D721Med (cell line): Measurements from ENCODE around the gene NAA16.

Experiments
- DNase-seq: peaks from one replicate; pipeline ENCODE4 v3.0.0; 2011; ENCODE audit warnings: low spot score; ENCODE audit not compliant: insufficient read length
- FAIRE-seq: peaks from 2 replicates; lab custom pipeline; 2011; peaks lifted over from hg19 to GRCh38; lab: Jason Lieb, UNC
- TF ChIP-seq, protein P1 (sequence below): IDR thresholded peaks from 2 replicates; pipeline ENCODE4 v1.5.1; 2012; ENCODE audit warnings: mild to moderate bottlenecking, control low read depth; ENCODE audit not compliant: insufficient read depth; ENCODE audit errors: missing control alignments

NAA16 gene

DNA sequence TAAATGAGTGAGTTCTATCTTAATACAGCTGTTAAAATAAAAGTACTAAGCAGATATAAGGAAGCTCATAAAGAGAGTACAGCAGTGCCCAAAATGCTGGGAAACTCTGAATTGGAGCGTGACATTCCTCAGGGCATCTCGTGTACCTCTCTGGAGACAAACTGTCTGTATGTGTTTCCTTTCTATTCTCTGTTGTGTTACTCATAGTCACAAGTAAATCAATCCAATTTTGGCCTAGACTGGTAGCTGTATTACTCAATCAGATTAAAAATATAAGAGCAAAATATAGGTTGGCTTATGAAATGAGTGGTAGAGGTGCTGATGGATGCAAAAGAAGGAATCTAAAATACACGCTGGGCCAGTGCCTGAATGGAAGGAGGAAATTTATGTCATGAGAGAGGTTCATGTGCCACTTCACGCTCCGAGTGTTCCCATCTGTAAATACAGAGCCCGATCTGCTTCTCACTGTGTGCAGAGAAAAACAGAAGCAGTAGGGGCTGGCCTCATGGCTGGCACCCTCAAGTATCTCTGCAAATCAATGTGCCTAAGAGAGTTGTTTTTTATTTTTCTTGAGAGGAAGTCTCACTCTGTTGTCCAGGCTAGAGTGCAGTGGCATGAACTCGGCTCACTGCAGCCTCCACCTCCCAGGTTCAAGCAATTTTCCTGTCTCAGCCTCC lies 87.6 kb downstream of the NAA16 start:
- TF ChIP-seq, protein P1, sequence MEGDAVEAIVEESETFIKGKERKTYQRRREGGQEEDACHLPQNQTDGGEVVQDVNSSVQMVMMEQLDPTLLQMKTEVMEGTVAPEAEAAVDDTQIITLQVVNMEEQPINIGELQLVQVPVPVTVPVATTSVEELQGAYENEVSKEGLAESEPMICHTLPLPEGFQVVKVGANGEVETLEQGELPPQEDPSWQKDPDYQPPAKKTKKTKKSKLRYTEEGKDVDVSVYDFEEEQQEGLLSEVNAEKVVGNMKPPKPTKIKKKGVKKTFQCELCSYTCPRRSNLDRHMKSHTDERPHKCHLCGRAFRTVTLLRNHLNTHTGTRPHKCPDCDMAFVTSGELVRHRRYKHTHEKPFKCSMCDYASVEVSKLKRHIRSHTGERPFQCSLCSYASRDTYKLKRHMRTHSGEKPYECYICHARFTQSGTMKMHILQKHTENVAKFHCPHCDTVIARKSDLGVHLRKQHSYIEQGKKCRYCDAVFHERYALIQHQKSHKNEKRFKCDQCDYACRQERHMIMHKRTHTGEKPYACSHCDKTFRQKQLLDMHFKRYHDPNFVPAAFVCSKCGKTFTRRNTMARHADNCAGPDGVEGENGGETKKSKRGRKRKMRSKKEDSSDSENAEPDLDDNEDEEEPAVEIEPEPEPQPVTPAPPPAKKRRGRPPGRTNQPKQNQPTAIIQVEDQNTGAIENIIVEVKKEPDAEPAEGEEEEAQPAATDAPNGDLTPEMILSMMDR: no peak
- FAIRE-seq (no peak), DNase-seq (no peak)

DNA sequence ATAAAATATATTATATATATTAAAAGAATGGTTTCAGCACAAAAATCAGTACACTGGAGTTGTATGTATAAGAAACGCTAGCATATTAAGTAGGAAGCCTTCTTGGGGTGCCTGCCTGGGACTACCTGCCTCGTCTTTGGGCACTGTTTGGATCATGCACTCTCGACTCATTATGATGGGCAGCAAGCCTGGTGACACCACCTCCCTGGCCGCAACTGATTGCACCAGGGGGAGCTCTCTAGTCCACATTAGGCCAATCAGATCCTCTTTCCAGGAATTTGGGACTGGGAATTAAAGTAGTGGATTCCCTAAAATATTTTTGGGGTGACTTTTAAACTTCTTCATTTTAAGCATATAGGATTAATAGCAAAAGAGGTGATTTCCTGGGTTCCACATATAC lies 90.3 kb downstream of the NAA16 start:
- TF ChIP-seq, protein P1: no peak
- DNase-seq (no peak), FAIRE-seq (no peak)

DNA sequence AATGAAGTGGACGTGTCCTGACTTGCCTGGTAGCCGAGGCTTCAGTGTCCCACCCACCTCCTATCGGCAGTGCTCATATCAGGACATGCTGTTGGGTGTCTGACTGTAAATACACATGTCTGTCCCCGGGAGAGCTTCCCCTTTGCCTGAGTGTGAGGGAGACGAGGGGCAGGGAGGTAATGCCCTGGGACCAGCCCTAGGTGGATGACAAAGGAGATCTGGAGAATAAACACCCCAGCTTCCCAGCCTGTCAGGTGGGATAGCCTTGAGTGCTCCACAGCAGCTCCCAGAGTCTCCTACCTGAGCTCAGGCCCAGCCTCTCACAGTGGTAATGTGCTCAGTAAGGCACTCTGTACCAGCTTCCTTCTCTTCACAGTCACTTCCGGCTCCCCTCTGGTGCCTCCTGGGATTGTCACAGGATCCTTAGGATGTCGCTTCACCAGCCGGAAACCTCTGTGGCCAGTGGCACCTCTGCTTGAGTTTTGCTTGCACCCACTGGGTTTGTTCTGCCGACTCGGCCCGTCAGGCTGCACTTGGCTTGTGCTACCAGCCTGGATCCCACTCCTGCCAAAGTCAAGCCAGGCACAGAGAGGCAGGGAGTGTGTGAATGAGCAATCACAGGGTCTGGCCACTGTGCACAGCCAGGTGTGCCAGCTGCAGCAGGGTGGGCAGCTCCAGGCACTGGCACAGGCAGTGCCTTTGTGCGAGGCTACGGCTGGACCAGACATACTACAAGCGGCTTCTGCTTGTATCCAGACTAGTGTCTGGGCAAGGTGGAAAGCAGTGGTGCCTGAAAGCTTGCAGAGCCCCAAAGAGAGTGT lies 91.8 kb downstream of the NAA16 start:
- TF ChIP-seq, protein P1: no peak
- DNase-seq (no peak), FAIRE-seq (no peak)

DNA sequence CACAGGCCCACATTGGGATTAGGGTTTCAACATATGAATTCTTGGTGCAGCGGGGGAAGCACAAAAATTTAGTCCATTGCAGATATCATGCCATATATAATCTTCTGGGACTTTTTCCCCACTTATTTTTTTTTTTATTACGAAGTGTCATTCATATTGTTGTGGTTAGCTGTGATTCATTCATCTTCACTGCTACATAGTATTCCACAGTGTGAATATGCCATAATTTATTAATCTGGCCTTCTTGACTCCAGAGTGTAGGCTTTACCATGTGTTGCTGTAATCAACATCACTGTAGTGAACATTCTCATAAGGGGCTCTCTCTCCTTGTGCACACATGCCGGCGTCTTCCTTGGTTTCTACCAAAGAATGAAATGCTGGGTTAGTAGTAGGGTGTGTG lies 92.9 kb downstream of the NAA16 start:
- TF ChIP-seq, protein P1: no peak

DNA sequence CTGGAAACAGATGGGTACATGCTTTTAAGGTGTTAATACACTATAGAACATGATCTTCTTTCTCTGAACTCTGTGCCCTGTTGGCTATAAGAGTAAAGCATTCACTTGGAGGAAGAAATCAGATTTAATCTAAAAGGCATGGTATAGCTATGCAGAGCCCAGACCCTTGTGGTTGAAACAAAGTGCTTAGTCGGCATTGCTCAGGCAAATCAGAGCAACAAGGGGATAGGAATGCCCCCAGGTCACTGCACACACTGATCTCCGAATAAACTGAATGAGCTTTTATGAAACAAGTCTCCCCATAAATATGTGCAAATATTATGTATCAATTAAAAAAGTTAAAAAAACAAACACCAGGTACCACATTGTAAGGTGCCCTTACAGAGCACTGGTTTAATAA lies 94.3 kb downstream of the NAA16 start:
- DNase-seq: no peak
- no peak for FAIRE-seq

More for the DNA sequence above, 92.9 kb downstream of the NAA16 start:
- DNase-seq (no peak), FAIRE-seq (no peak)

DNA sequence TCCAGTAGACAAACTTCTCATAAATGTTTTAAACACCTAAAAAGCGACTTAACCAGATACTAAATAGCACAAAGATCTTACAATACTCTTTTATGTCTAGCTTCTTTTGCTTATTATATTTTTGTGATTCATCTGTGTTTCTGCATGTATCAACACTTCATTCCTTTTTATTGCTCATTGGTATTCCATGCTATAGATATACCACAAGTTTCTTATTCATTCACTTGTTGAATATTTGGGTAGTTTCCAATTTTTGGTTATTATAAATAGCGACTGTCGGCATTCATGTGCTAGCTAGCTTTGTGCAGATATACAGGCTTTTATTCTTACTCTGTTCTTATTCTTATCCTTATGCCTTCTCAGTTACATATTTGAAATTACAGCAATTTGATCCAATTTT lies 96.3 kb downstream of the NAA16 start:
- DNase-seq: no peak
- FAIRE-seq: peak; percentile 51
- TF ChIP-seq, protein P1: no peak

More for the DNA sequence above, 94.3 kb downstream of the NAA16 start:
- TF ChIP-seq, protein P1: no peak
